ENCODE measurements around the gene MLH3.

The MLH3 gene

DNA sequence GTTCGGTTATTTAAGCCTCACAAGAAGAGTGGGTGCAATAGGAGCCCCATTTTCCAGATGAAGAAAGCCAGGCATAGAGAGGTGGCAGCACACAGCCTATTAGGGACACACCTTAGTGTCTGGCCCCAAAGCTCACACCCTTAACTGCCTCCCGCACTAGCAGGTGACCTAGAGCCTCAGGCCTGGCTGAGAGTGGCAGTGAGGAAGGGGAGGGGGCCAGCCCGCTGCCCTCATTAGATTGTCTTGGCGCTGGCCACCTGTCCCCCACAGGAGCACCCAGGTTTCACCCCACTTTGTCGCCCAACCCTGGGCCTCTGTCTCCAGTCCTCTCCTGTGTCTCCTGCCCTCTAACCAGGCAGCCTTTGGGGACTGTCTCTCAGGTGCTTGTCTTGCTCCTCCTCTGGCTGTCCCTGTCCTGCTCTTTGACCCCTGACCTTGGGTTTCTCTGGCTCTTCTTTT lies 77.3 kb downstream of the MLH3 start:
- no peak for TF ChIP-seq CTCF (IDR thresholded peaks at IDR 0.05; ENCODE audit: insufficient read depth, low read length, poor library complexity, severe bottlenecking)
- Histone ChIP-seq H3K27me3 (replicated peaks; ENCODE audit: control insufficient read depth, insufficient read depth, low read length) (no peaks in the 10 kb centered on the region), H3K36me3 (ENCODE audit: control insufficient read depth, insufficient read depth, low read length) (no peaks in the 10 kb centered on the region), H3K4me3 (replicated peaks; ENCODE audit: low read depth, low read length) (no peak overlapping the region)
- DNase-seq (ENCODE audit: extremely low read depth, insufficient read length): no peak

GRCh38 chr14:74973003-74973653 lies 78.1 kb downstream of the MLH3 start:
- Histone ChIP-seq H3K27me3 (replicated peaks; ENCODE audit: control insufficient read depth, insufficient read depth, low read length) (no peaks in the 10 kb centered on the region), H3K36me3 (ENCODE audit: control insufficient read depth, insufficient read depth, low read length) (no peaks in the 10 kb centered on the region), H3K4me3 (replicated peaks; ENCODE audit: low read depth, low read length) (no peak overlapping the region)
- no peak for TF ChIP-seq CTCF (IDR thresholded peaks at IDR 0.05; ENCODE audit: insufficient read depth, low read length, poor library complexity, severe bottlenecking)
- DNase-seq (ENCODE audit: extremely low read depth, insufficient read length): no peak

GRCh38 chr14:74968811-74969210 lies 82.5 kb downstream of the MLH3 start:
- no peaks in the 10 kb centered on the region for H3K27me3 ChIP-seq (replicated peaks; ENCODE audit: control insufficient read depth, insufficient read depth, low read length)
- no peaks in the 10 kb centered on the region for H3K36me3 ChIP-seq (ENCODE audit: control insufficient read depth, insufficient read depth, low read length)
- no peak for TF ChIP-seq CTCF (IDR thresholded peaks at IDR 0.05; ENCODE audit: insufficient read depth, low read length, poor library complexity, severe bottlenecking)
- H3K4me3 ChIP-seq (replicated peaks; ENCODE audit: low read depth, low read length): no peak overlapping the region
- no peak for DNase-seq (ENCODE audit: extremely low read depth, insufficient read length)

- TF ChIP-seq CTCF (IDR thresholded peaks at IDR 0.05; ENCODE audit: insufficient read depth, low read length, poor library complexity, severe bottlenecking): no peak
- Histone ChIP-seq H3K27me3 (replicated peaks; ENCODE audit: control insufficient read depth, insufficient read depth, low read length) (no peaks in the 10 kb centered on the region), H3K36me3 (ENCODE audit: control insufficient read depth, insufficient read depth, low read length) (no peaks in the 10 kb centered on the region), H3K4me3 (replicated peaks; ENCODE audit: low read depth, low read length) (no peak overlapping the region)
- DNase-seq (ENCODE audit: extremely low read depth, insufficient read length): no peak
Measured at GRCh38 chr14:74965486-74966153, 85.6 kb downstream of the MLH3 start.

DNA sequence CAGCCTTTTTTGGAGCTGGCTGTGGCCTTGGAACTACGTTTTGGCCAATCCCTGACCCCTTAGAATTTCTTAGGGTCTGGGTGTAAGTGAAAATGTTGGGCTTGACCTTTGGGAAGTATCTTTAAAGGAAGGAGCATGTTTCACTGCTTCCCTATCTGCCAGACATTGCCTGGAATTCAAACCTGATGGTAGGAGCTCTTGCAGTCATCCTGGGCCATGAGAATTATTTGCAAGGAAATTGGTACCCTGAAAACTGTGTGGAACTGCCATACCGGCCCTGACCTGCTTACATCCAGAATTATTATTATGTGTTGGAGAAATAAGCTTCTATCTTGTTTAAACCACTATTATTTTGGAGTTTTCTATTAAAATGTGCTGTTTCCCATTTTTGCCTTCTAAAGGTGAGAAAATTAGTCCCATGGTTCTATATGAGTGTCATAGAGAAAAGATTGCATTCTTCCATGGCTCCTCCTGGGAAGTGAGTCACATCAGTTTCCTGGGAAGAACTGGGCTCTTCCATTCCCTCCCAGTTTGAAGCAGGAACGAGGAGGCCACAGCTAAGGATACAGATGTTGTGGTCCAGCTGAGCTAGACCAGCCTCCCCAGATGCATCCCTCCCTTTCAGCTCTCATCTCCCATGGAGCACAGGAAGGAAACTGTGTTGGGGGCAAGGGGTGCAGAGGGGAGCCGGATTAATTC lies 86.3 kb downstream of the MLH3 start:
- H3K4me3 ChIP-seq (replicated peaks; ENCODE audit: low read depth, low read length): no peak overlapping the region
- H3K36me3 ChIP-seq (ENCODE audit: control insufficient read depth, insufficient read depth, low read length): no peaks in the 10 kb centered on the region
- no peak for DNase-seq (ENCODE audit: extremely low read depth, insufficient read length)
- no peaks in the 10 kb centered on the region for H3K27me3 ChIP-seq (replicated peaks; ENCODE audit: control insufficient read depth, insufficient read depth, low read length)
- TF ChIP-seq CTCF (IDR thresholded peaks at IDR 0.05; ENCODE audit: insufficient read depth, low read length, poor library complexity, severe bottlenecking): no peak

Data from GM06990 (cell line).